Measurements from ENCODE around the gene LSM6.

The LSM6 gene

GRCh38 chr4:146142768-146143167, 32.8 kb upstream of the LSM6 start:
- Histone ChIP-seq H3K4ac (ENCODE audit: low read depth in 1 of 2, low read length in 2 of 2) (no peak overlapping the region), H3K27me3 (ENCODE audit: control insufficient read depth in 1 of 2, insufficient read depth in 1 of 2, low read length in 2 of 2) (peaks cover 0 to 3% of the 10 kb centered on the region in 2 experiments), H4K8ac (ENCODE audit: low read length) (no peak overlapping the region)

GRCh38 chr4:146143888-146144287, 31.6 kb upstream of the LSM6 start:
- Histone ChIP-seq H2BK12ac (ENCODE audit: low read length in 2 of 2) (no peak overlapping the region), H3K36me3 (ENCODE audit: control insufficient read depth in 1 of 2, insufficient read depth in 2 of 2, low read depth in 1 of 2, low read length in 2 of 2) (no peaks in the 10 kb centered on the region), H2AK5ac (ENCODE audit: low read length, severe bottlenecking) (no peak overlapping the region), H3K4ac (ENCODE audit: low read depth in 1 of 2, low read length in 2 of 2) (no peak overlapping the region), H2BK5ac (ENCODE audit: low read depth, low read length, poor library complexity, severe bottlenecking) (no peak overlapping the region), H3K9me3 (ENCODE audit: control insufficient read depth, low read length) (no peaks in the 10 kb centered on the region), H3K27me3 (ENCODE audit: control insufficient read depth in 1 of 2, insufficient read depth in 1 of 2, low read length in 2 of 2) (peaks cover 0 to 3% of the 10 kb centered on the region in 2 experiments), H3K4me3 (ENCODE audit: insufficient read depth in 1 of 2, low read depth in 1 of 2, low read length in 2 of 2) (no peak overlapping the region), H3K79me1 (replicated peaks; ENCODE audit: low read length, poor library complexity, severe bottlenecking) (no peaks in the 10 kb centered on the region), H3K23ac (ENCODE audit: low read length in 2 of 2) (no peak overlapping the region), H3K4me2 (ENCODE audit: low read length, poor library complexity, severe bottlenecking) (no peak overlapping the region), H2AFZ (ENCODE audit: low read depth, low read length) (no peak overlapping the region), H4K91ac (ENCODE audit: low read length) (no peak overlapping the region), H2BK120ac (ENCODE audit: low read depth, low read length) (no peak overlapping the region), H3K27ac (ENCODE audit: low read length, poor library complexity, severe bottlenecking) (no peak overlapping the region), H4K8ac (ENCODE audit: low read length) (no peak overlapping the region), H3K14ac (ENCODE audit: low read length in 2 of 2) (no peak overlapping the region), H3K4me1 (ENCODE audit: control insufficient read depth, insufficient read depth, low read depth, low read length) (no peaks in the 10 kb centered on the region), H3K9ac (ENCODE audit: low read length) (no peak overlapping the region), H3K18ac (ENCODE audit: low read depth in 1 of 2, low read length in 2 of 2) (no peak overlapping the region), H2BK15ac (ENCODE audit: low read depth, poor library complexity, severe bottlenecking) (no peak overlapping the region)
- no peak for DNase-seq
- WGBS = 93% methylated on average over 3 of the region's 3 CpGs

More at GRCh38 chr4:146142768-146143167, 32.8 kb upstream of the LSM6 start:
- Histone ChIP-seq H3K9ac (ENCODE audit: low read length) (no peak overlapping the region), H3K9me3 (ENCODE audit: control insufficient read depth, low read length) (no peaks in the 10 kb centered on the region), H3K23ac (ENCODE audit: low read length in 2 of 2) (no peak overlapping the region), H3K4me1 (ENCODE audit: control insufficient read depth, insufficient read depth, low read depth, low read length) (no peaks in the 10 kb centered on the region), H2AK5ac (ENCODE audit: low read length, severe bottlenecking) (no peak overlapping the region), H3K79me1 (replicated peaks; ENCODE audit: low read length, poor library complexity, severe bottlenecking) (no peaks in the 10 kb centered on the region), H4K91ac (ENCODE audit: low read length) (no peak overlapping the region), H2AFZ (ENCODE audit: low read depth, low read length) (no peak overlapping the region), H3K18ac (ENCODE audit: low read depth in 1 of 2, low read length in 2 of 2) (no peak overlapping the region), H2BK15ac (ENCODE audit: low read depth, poor library complexity, severe bottlenecking) (no peak overlapping the region), H2BK120ac (ENCODE audit: low read depth, low read length) (no peak overlapping the region), H3K27ac (ENCODE audit: low read length, poor library complexity, severe bottlenecking) (no peak overlapping the region), H2BK12ac (ENCODE audit: low read length in 2 of 2) (no peak overlapping the region), H2BK5ac (ENCODE audit: low read depth, low read length, poor library complexity, severe bottlenecking) (no peak overlapping the region), H3K4me3 (ENCODE audit: insufficient read depth in 1 of 2, low read depth in 1 of 2, low read length in 2 of 2) (no peak overlapping the region), H3K4me2 (ENCODE audit: low read length, poor library complexity, severe bottlenecking) (no peak overlapping the region), H3K14ac (ENCODE audit: low read length in 2 of 2) (no peak overlapping the region), H3K36me3 (ENCODE audit: control insufficient read depth in 1 of 2, insufficient read depth in 2 of 2, low read depth in 1 of 2, low read length in 2 of 2) (no peaks in the 10 kb centered on the region)
- DNase-seq = no peak

GRCh38 chr4:146146918-146147317, 28.6 kb upstream of the LSM6 start:
- Histone ChIP-seq H3K14ac (ENCODE audit: low read length in 2 of 2) (no peak overlapping the region), H3K9me3 (ENCODE audit: control insufficient read depth, low read length) (no peaks in the 10 kb centered on the region), H3K4me1 (ENCODE audit: control insufficient read depth, insufficient read depth, low read depth, low read length) (no peaks in the 10 kb centered on the region), H3K4me2 (ENCODE audit: low read length, poor library complexity, severe bottlenecking) (no peak overlapping the region), H3K18ac (ENCODE audit: low read depth in 1 of 2, low read length in 2 of 2) (no peak overlapping the region), H2AK5ac (ENCODE audit: low read length, severe bottlenecking) (no peak overlapping the region), H3K4ac (ENCODE audit: low read depth in 1 of 2, low read length in 2 of 2) (no peak overlapping the region), H3K4me3 (ENCODE audit: insufficient read depth in 1 of 2, low read depth in 1 of 2, low read length in 2 of 2) (no peak overlapping the region), H3K9ac (ENCODE audit: low read length) (no peak overlapping the region), H2BK5ac (ENCODE audit: low read depth, low read length, poor library complexity, severe bottlenecking) (no peak overlapping the region), H2BK12ac (ENCODE audit: low read length in 2 of 2) (no peak overlapping the region), H2BK15ac (ENCODE audit: low read depth, poor library complexity, severe bottlenecking) (no peak overlapping the region), H3K23ac (ENCODE audit: low read length in 2 of 2) (no peak overlapping the region), H4K91ac (ENCODE audit: low read length) (no peak overlapping the region), H3K79me1 (replicated peaks; ENCODE audit: low read length, poor library complexity, severe bottlenecking) (no peaks in the 10 kb centered on the region), H3K27ac (ENCODE audit: low read length, poor library complexity, severe bottlenecking) (no peak overlapping the region), H2AFZ (ENCODE audit: low read depth, low read length) (no peak overlapping the region), H2BK120ac (ENCODE audit: low read depth, low read length) (no peak overlapping the region), H3K27me3 (ENCODE audit: control insufficient read depth in 1 of 2, insufficient read depth in 1 of 2, low read length in 2 of 2) (peaks cover 0 to 3% of the 10 kb centered on the region in 2 experiments), H3K36me3 (ENCODE audit: control insufficient read depth in 1 of 2, insufficient read depth in 2 of 2, low read depth in 1 of 2, low read length in 2 of 2) (no peaks in the 10 kb centered on the region), H4K8ac (ENCODE audit: low read length) (no peak overlapping the region)
- no peak for DNase-seq
- WGBS = 87% methylated on average over 2 of the region's 3 CpGs

- no peak overlapping the region for H3K4me2 ChIP-seq (ENCODE audit: low read length, poor library complexity, severe bottlenecking)
- H2BK120ac ChIP-seq (ENCODE audit: low read depth, low read length) = no peak overlapping the region
- H3K23ac ChIP-seq (ENCODE audit: low read length in 2 of 2) = no peak overlapping the region
- H3K4me3 ChIP-seq (ENCODE audit: insufficient read depth in 1 of 2, low read depth in 1 of 2, low read length in 2 of 2) = no peak overlapping the region
- no peak overlapping the region for H2BK15ac ChIP-seq (ENCODE audit: low read depth, poor library complexity, severe bottlenecking)
- H3K27me3 ChIP-seq (ENCODE audit: control insufficient read depth in 1 of 2, insufficient read depth in 1 of 2, low read length in 2 of 2) = peaks cover 0 to 3% of the 10 kb centered on the region in 2 experiments
- 89% methylated on average over 4 of the region's 4 CpGs for WGBS
- no peak overlapping the region for H3K4ac ChIP-seq (ENCODE audit: low read depth in 1 of 2, low read length in 2 of 2)
- no peak overlapping the region for H2BK12ac ChIP-seq (ENCODE audit: low read length in 2 of 2)
- no peak overlapping the region for H2BK5ac ChIP-seq (ENCODE audit: low read depth, low read length, poor library complexity, severe bottlenecking)
- H2AFZ ChIP-seq (ENCODE audit: low read depth, low read length) = no peak overlapping the region
- no peak overlapping the region for H3K27ac ChIP-seq (ENCODE audit: low read length, poor library complexity, severe bottlenecking)
- H3K18ac ChIP-seq (ENCODE audit: low read depth in 1 of 2, low read length in 2 of 2) = no peak overlapping the region
- H3K4me1 ChIP-seq (ENCODE audit: control insufficient read depth, insufficient read depth, low read depth, low read length) = no peaks in the 10 kb centered on the region
- no peak overlapping the region for H3K9ac ChIP-seq (ENCODE audit: low read length)
- no peak overlapping the region for H2AK5ac ChIP-seq (ENCODE audit: low read length, severe bottlenecking)
- no peaks in the 10 kb centered on the region for H3K79me1 ChIP-seq (replicated peaks; ENCODE audit: low read length, poor library complexity, severe bottlenecking)
- no peaks in the 10 kb centered on the region for H3K9me3 ChIP-seq (ENCODE audit: control insufficient read depth, low read length)
- no peaks in the 10 kb centered on the region for H3K36me3 ChIP-seq (ENCODE audit: control insufficient read depth in 1 of 2, insufficient read depth in 2 of 2, low read depth in 1 of 2, low read length in 2 of 2)
- DNase-seq = no peak
- H4K8ac ChIP-seq (ENCODE audit: low read length) = no peak overlapping the region
- H4K91ac ChIP-seq (ENCODE audit: low read length) = no peak overlapping the region
- no peak overlapping the region for H3K14ac ChIP-seq (ENCODE audit: low read length in 2 of 2)
Measured at GRCh38 chr4:146148021-146148420, 27.5 kb upstream of the LSM6 start.

Data from mesenchymal stem cell (in vitro differentiated cells and primary cell).